GM21576 (cell line): Measurements from ENCODE around the gene PPID.
"Not testable (repeated sequence)": the region's sequence is repeated elsewhere in the genome, so short reads cannot be mapped to it uniquely, and the experiment has no call there.

Source experiments
- ATAC-seq: cut with Tn5 transposase; IDR thresholded peaks from one replicate; pipeline ENCODE4 v1.9.1; 2021; ENCODE audit warnings: mild to moderate bottlenecking, moderate library complexity; ENCODE audit not compliant: unreplicated experiment

PPID gene

GRCh38 chr4:158669310-158669709 is 53.9 kb downstream of the PPID start:
- no peak for ATAC-seq

- ATAC-seq, result no peak
Observed at GRCh38 chr4:158667651-158668198, 55.5 kb downstream of the PPID start.

GRCh38 chr4:158666892-158667291 is 56.3 kb downstream of the PPID start:
- no peak for ATAC-seq

GRCh38 chr4:158664806-158665205 is 58.4 kb downstream of the PPID start:
- no peak for ATAC-seq

- ATAC-seq, result not testable (repeated sequence)
Observed at GRCh38 chr4:158663707-158664625, 59.2 kb downstream of the PPID start.

GRCh38 chr4:158663255-158663654 is 59.9 kb downstream of the PPID start:
- ATAC-seq, result not testable (repeated sequence)
